Mesendoderm (in vitro differentiated cells): ENCODE measurements around the gene PSMF1.

ENCODE experiments used
- DNase-seq: peaks from one replicate; pipeline ENCODE4 v3.0.0; 2013
- H2AK5ac ChIP-seq: 2 replicates; pipeline ENCODE4 v1.6.1; 2013; ENCODE audit warnings: low read length, inconsistent platforms
- H2BK120ac ChIP-seq: 2 replicates; pipeline ENCODE4 v1.6.1; 2013; ENCODE audit warnings: low read depth, mild to moderate bottlenecking, low read length, moderate library complexity, mixed read lengths
- H2BK15ac ChIP-seq: replicated peaks from 2 replicates; pipeline ENCODE4 v1.6.1; 2013; ENCODE audit warnings: low read depth, mild to moderate bottlenecking, moderate library complexity
- H2BK5ac ChIP-seq: 2 replicates; pipeline ENCODE4 v1.6.1; 2013; ENCODE audit warnings: low read length, inconsistent platforms
- H3K18ac ChIP-seq: 2 replicates; pipeline ENCODE4 v1.6.1; 2013; ENCODE audit warnings: mild to moderate bottlenecking, low read length, mixed read lengths
- H3K23ac ChIP-seq: one replicate; pipeline ENCODE4 v1.6.1; 2013; ENCODE audit warnings: low read length
- H3K27ac ChIP-seq: 2 replicates; pipeline ENCODE4 v1.5.1; 2013; ENCODE audit warnings: low read depth, mild to moderate bottlenecking, inconsistent platforms, low read length, moderate library complexity
- H3K27me3 ChIP-seq: 2 replicates; pipeline ENCODE4 v1.6.1; 2013; ENCODE audit warnings: low read length, control low read depth, mild to moderate bottlenecking, inconsistent platforms; ENCODE audit not compliant: insufficient read depth, poor library complexity
- H3K36me3 ChIP-seq: 2 replicates; pipeline ENCODE4 v1.6.1; 2013; ENCODE audit warnings: low read length, inconsistent platforms; ENCODE audit not compliant: control insufficient read depth, insufficient read depth
- H3K4ac ChIP-seq: one replicate; pipeline ENCODE4 v1.6.1; 2013; ENCODE audit warnings: low read depth, mild to moderate bottlenecking, low read length, moderate library complexity
- H3K4me1 ChIP-seq: 2 replicates; pipeline ENCODE4 v1.6.1; 2013; ENCODE audit warnings: low read depth, low read length, inconsistent platforms; ENCODE audit not compliant: control insufficient read depth
- H3K4me2 ChIP-seq: 2 replicates; pipeline ENCODE4 v1.6.1; 2013; ENCODE audit warnings: low read length
- H3K4me3 ChIP-seq: 2 replicates; pipeline ENCODE4 v1.5.1; 2013; ENCODE audit warnings: mild to moderate bottlenecking, low read length
- H3K56ac ChIP-seq: one replicate; pipeline ENCODE4 v1.6.1; 2013; ENCODE audit warnings: low read length
- H3K79me1 ChIP-seq: 2 replicates; pipeline ENCODE4 v1.6.1; 2013; ENCODE audit warnings: low read length, inconsistent platforms
- H3K79me2 ChIP-seq: 2 replicates; pipeline ENCODE4 v1.6.1; 2013; ENCODE audit warnings: mild to moderate bottlenecking, low read length; ENCODE audit not compliant: control insufficient read depth, insufficient read depth
- H3K9ac ChIP-seq: 2 replicates; pipeline ENCODE4 v1.6.1; 2013; ENCODE audit warnings: low read length, inconsistent platforms
- H4K5ac ChIP-seq: one replicate; pipeline ENCODE4 v1.6.1; 2013; ENCODE audit warnings: low read length
- H4K8ac ChIP-seq: one replicate; pipeline ENCODE4 v1.6.1; 2013; ENCODE audit warnings: low read depth, mild to moderate bottlenecking, control low read depth, low read length, moderate library complexity
- WGBS: extraction: QIAGEN DNeasy Blood & Tissue Kit; methylation state at CpG from one replicate; pipeline ENCODE4 v1.1.7; 2013; ENCODE audit warnings: low lambda C conversion rate, missing lambda C conversion rate; ENCODE audit not compliant: insufficient coverage; ENCODE audit errors: extremely low coverage; 5-methylcytosine and 5-hydroxymethylcytosine counted together

The PSMF1 gene

GRCh38 chr20:1195226-1195625, 76.8 kb downstream of the PSMF1 start:
- Histone ChIP-seq H2AK5ac (no peak overlapping the region), H3K79me1 (no peaks in the 10 kb centered on the region), H3K36me3 (no peaks in the 10 kb centered on the region), H3K4me1 (no peaks in the 10 kb centered on the region), H2BK5ac (no peak overlapping the region), H3K4ac (no peak overlapping the region), H2BK15ac (no peak overlapping the region), H2BK120ac (no peak overlapping the region), H3K56ac (no peak overlapping the region), H4K8ac (no peak overlapping the region), H3K18ac (no peak overlapping the region), H3K23ac (no peak overlapping the region), H4K5ac (no peak overlapping the region), H3K27me3 (no peaks in the 10 kb centered on the region), H3K4me2 (no peak overlapping the region), H3K79me2 (no peaks in the 10 kb centered on the region), H3K27ac (no peak overlapping the region), H3K9ac (no peak overlapping the region), H3K4me3 (no peak overlapping the region)
- no peak for DNase-seq
- WGBS = no CpG with 5 or more reads among the region's 1 CpG

GRCh38 chr20:1196634-1197033, 78.2 kb downstream of the PSMF1 start:
- H3K18ac ChIP-seq = no peak overlapping the region
- H3K4me1 ChIP-seq = no peaks in the 10 kb centered on the region
- no peak overlapping the region for H2BK15ac ChIP-seq
- H3K79me1 ChIP-seq = no peaks in the 10 kb centered on the region
- no peak overlapping the region for H2AK5ac ChIP-seq
- no peak overlapping the region for H2BK5ac ChIP-seq
- no peak overlapping the region for H3K4ac ChIP-seq
- no peak overlapping the region for H3K9ac ChIP-seq
- H3K36me3 ChIP-seq = no peaks in the 10 kb centered on the region
- no peak overlapping the region for H4K8ac ChIP-seq
- no peak overlapping the region for H3K56ac ChIP-seq
- no peak overlapping the region for H3K27ac ChIP-seq
- no peak for DNase-seq
- no peaks in the 10 kb centered on the region for H3K79me2 ChIP-seq
- H3K27me3 ChIP-seq = no peaks in the 10 kb centered on the region
- H3K4me2 ChIP-seq = no peak overlapping the region
- H2BK120ac ChIP-seq = no peak overlapping the region
- no peak overlapping the region for H3K4me3 ChIP-seq
- H3K23ac ChIP-seq = no peak overlapping the region
- H4K5ac ChIP-seq = no peak overlapping the region
- no CpG with 5 or more reads among the region's 2 CpGs for WGBS

- Histone ChIP-seq H3K4me1 (no peaks in the 10 kb centered on the region), H3K23ac (no peak overlapping the region), H3K27me3 (no peaks in the 10 kb centered on the region), H3K79me1 (no peaks in the 10 kb centered on the region), H2BK15ac (no peak overlapping the region), H2BK120ac (no peak overlapping the region), H3K56ac (no peak overlapping the region), H4K5ac (no peak overlapping the region), H3K79me2 (no peaks in the 10 kb centered on the region), H3K4ac (no peak overlapping the region), H3K4me3 (no peak overlapping the region), H2AK5ac (no peak overlapping the region), H3K4me2 (no peak overlapping the region), H3K18ac (no peak overlapping the region), H2BK5ac (no peak overlapping the region), H3K36me3 (no peaks in the 10 kb centered on the region), H4K8ac (no peak overlapping the region), H3K9ac (no peak overlapping the region), H3K27ac (no peak overlapping the region)
- no peak for DNase-seq
- WGBS = no CpG with 5 or more reads among the region's 7 CpGs
Measured at GRCh38 chr20:1197801-1198200, 79.4 kb downstream of the PSMF1 start.

GRCh38 chr20:1198751-1199150, 80.3 kb downstream of the PSMF1 start:
- no peak overlapping the region for H2BK5ac ChIP-seq
- H3K18ac ChIP-seq = no peak overlapping the region

GRCh38 chr20:1199212-1199873, 80.9 kb downstream of the PSMF1 start:
- no peak overlapping the region for H3K4me2 ChIP-seq
- no peak overlapping the region for H4K8ac ChIP-seq
- H3K79me2 ChIP-seq = no peaks in the 10 kb centered on the region
- H3K56ac ChIP-seq = no peak overlapping the region
- no peak overlapping the region for H3K4ac ChIP-seq
- no peak overlapping the region for H3K9ac ChIP-seq
- H3K4me1 ChIP-seq = no peaks in the 10 kb centered on the region
- no peak overlapping the region for H2BK120ac ChIP-seq
- H3K36me3 ChIP-seq = no peaks in the 10 kb centered on the region
- no peaks in the 10 kb centered on the region for H3K79me1 ChIP-seq
- H3K23ac ChIP-seq = no peak overlapping the region
- H3K18ac ChIP-seq = no peak overlapping the region
- no peak overlapping the region for H3K4me3 ChIP-seq
- no peak overlapping the region for H4K5ac ChIP-seq
- no peak for DNase-seq
- no peak overlapping the region for H2AK5ac ChIP-seq
- no peak overlapping the region for H2BK5ac ChIP-seq
- no peak overlapping the region for H3K27ac ChIP-seq
- WGBS = no CpG with 5 or more reads among the region's 7 CpGs
- H2BK15ac ChIP-seq = no peak overlapping the region
- H3K27me3 ChIP-seq = no peaks in the 10 kb centered on the region

More at GRCh38 chr20:1198751-1199150, 80.3 kb downstream of the PSMF1 start:
- H3K27me3 ChIP-seq = no peaks in the 10 kb centered on the region
- H3K4me2 ChIP-seq = no peak overlapping the region
- no peak overlapping the region for H3K23ac ChIP-seq
- H3K36me3 ChIP-seq = no peaks in the 10 kb centered on the region
- no peaks in the 10 kb centered on the region for H3K79me1 ChIP-seq
- no peak overlapping the region for H3K4ac ChIP-seq
- no peak for DNase-seq
- H4K8ac ChIP-seq = no peak overlapping the region
- no peak overlapping the region for H2BK120ac ChIP-seq
- no peak overlapping the region for H3K4me3 ChIP-seq
- WGBS = no CpG with 5 or more reads among the region's 5 CpGs
- no peak overlapping the region for H2BK15ac ChIP-seq
- no peak overlapping the region for H3K9ac ChIP-seq
- no peak overlapping the region for H3K27ac ChIP-seq
- no peak overlapping the region for H4K5ac ChIP-seq
- no peak overlapping the region for H2AK5ac ChIP-seq
- no peaks in the 10 kb centered on the region for H3K4me1 ChIP-seq
- no peak overlapping the region for H3K56ac ChIP-seq
- no peaks in the 10 kb centered on the region for H3K79me2 ChIP-seq

- Histone ChIP-seq H4K8ac (no peak overlapping the region), H2BK15ac (no peak overlapping the region), H3K23ac (no peak overlapping the region), H2BK120ac (no peak overlapping the region), H3K4me2 (no peak overlapping the region), H3K4me3 (no peak overlapping the region), H3K9ac (no peak overlapping the region), H3K4me1 (no peaks in the 10 kb centered on the region), H4K5ac (no peak overlapping the region), H3K56ac (no peak overlapping the region), H3K27me3 (no peaks in the 10 kb centered on the region), H3K4ac (no peak overlapping the region), H2BK5ac (no peak overlapping the region), H3K18ac (no peak overlapping the region), H3K36me3 (no peaks in the 10 kb centered on the region), H3K79me2 (no peaks in the 10 kb centered on the region), H3K27ac (no peak overlapping the region), H2AK5ac (no peak overlapping the region), H3K79me1 (no peaks in the 10 kb centered on the region)
- DNase-seq = no peak
- no CpG with 5 or more reads among the region's 1 CpG for WGBS
Measured at GRCh38 chr20:1199964-1200363, 81.6 kb downstream of the PSMF1 start.
